Bone marrow (tissue), 2 donors: ENCODE measurements around the gene ADORA2A.

Source experiments
- DNase-seq, 2 donors: peaks; one replicate each; lab custom pipeline; 2025; lab: John Stamatoyannopoulos, UW

The ADORA2A gene

DNA sequence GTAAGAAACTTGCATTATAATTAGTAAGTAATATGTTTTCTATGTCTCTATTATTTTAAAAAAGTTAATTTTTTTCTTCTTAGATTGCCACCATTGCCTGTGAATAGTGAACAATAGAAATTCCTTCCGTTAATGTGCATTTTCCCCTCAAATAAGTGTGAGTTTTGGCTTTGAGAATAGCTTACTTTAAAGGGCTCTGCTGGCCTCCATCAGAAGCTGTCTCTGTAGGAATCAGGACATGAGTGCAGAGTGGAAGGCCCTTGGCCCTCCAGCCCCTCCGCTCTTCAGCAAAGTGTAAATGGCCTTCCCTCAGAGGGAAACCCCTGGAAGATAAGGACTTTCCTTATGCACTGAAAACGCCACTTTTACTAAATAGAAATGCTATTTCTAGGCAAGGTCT lies 24.1 kb upstream of the ADORA2A start:
- DNase-seq, result no peak

DNA sequence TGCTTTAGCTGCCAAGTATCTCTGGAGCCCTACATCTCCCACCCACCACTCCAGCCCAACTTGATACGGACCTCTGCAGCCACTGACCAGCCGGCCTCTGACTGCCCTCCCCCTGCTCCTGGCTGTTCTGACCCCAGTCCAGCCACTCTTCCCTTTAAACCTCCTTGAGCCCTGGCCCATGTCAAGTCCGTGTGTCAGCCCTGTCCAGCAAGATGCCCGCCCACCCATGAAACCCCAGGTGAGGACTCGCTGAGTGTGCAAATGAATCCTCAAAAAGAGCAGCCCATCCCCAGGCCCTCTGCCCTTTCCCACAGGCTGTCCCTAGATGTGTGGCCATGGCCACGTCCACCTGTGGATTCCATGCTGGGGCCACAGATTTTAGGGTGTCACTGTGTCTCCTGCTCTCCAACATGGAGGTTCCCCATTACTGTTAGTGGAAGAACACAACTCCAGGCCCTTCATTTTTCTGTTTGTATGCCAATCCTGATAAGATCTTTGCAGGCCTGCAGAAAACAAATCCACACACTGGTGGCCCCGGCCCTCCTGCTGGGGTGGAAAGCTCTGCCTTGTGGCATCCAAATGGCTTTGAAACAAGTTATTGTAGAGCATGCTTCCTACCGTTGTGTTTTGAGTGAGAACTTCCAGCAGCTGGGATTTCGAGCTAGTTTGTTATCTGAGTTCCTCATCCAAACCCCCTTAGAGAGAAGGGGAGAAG lies 22.7 kb upstream of the ADORA2A start:
- DNase-seq, result no peak

DNA sequence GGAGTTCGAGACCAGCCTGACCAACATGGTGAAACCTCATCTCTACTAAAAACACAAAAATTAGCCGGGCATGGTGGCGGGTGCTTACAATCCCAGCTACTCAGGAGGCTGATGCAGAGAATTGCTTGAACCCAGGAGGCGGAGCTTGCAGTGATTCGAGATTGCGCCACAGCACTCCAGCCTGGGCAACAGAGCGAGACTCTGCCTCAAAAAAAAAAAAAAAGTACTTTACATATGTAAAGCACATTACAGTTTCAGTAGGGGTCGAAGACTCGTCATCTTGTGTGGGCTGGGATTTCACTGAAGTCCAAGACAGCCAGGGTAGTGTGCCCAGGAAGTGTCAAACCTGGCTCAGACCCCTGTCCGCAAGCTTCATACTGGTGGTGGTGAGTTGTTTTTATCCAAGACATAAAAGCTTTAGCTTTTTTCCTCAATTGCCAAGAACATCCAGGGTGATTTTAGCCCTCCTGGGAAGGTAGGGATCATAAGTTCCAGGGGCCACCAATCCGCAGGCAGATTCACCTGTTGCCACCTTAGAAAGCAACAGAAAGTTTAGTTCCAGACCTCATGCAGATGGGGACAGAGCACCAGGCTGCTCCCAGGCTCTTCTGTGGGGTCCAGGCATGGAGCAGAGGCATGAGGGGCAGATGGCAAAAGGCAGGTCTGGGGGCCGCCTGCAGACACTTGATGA lies 21.6 kb upstream of the ADORA2A start:
- no peak for DNase-seq

DNA sequence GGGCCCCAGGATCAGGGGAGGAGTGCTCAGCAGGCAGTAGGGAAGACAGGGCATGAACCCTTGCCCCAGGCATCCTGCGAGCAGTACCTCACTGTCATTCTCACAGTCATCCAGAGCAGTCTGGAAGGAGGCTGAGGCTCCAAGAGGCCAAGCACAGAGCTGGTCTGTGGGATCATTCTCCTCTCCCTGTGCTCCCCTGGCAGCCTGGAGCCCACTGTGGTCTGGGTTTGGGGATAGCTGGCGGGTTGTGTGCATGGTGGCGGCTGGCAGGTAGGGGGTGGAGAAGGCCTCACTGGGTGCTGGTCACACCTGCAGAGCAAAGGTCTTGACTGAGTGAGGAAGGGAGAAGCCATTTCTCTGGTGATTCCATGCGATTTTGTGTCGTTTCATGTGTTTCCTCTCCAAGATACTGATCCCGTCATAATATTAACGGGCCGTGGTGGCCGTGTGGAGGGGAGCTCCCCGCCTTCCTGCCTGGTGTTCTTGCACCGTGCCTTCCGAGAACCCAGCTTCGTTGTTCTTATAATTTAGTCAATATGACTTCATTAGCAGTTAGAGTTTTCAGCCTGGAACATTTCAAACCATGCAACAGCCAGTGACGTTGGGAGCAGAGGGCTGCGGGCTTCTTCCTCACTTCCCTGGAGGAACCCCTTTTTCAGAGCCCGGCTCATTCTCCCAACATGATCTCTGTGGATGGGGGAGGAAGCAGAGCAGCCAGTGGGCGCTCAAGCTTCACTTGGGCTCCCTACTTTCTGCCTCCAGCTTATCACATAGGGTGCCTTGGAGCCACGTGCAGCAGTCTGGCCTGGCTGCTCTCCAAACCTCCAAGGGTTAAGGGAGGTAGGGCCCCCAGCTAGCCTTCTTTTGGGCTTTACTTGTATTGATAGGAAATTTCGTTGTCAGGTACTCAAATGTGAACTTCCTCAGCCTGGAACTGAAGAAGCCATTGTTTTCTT lies 20.8 kb upstream of the ADORA2A start:
- no peak for DNase-seq

DNA sequence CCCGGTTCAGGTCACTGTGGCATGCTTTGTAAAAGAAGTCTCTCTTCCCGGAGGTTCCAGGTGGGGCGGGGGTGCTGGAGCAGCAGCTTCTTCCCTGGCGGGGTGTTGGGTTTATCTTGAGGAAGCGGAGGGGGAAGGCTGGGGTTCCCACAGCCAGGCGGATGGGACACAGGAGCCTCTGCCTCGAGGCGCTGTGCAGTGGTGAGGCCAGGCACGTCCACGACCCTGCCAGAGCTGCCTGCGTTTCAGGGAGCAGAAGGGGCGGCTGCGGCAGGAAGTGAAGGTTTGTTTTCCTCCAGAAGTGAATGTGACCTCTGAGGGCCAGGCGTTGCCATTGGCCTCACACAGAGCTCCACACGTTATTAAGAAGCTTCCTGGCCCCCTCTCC lies 20.1 kb upstream of the ADORA2A start:
- DNase-seq, result no peak

DNA sequence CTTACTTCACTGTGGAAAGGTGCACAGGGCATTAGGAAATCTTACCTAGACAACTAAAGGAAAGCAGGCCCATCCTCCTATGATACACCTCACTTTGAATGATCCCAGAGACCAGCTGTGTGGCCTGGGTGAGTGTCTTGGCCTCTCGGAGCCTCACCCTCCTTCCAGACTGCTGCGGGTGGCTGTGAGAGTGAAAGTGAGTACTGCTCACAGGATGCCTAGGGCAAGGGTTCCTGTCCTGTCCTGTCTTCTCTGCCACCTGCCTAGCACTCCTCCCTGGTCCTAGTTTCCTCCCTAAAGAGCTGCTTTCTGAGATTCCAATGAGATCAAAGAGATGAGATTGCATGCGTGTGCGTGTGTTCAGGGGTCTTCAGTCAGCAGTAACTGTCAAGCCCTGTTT lies 19.5 kb upstream of the ADORA2A start:
- no peak for DNase-seq

DNA sequence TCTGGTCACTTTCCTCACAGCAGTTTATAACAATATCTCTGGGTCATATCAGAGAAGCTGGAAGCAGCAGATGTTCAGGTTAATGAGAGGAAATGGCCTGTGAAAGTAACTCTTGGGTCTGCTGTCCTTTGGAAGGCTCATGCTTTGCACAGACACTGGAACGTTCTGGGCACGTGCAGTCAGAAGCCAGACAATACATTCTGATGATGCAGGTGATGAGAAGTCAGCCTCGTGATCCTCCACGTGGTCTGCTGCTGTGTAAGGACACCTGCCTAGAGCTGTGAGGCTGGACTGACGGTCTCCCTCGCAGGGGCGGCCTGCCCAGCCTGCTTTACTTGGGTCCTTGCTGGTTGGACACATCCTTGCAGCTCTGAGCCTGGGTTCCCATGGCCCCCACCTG lies 18.8 kb upstream of the ADORA2A start:
- no peak for DNase-seq

DNA sequence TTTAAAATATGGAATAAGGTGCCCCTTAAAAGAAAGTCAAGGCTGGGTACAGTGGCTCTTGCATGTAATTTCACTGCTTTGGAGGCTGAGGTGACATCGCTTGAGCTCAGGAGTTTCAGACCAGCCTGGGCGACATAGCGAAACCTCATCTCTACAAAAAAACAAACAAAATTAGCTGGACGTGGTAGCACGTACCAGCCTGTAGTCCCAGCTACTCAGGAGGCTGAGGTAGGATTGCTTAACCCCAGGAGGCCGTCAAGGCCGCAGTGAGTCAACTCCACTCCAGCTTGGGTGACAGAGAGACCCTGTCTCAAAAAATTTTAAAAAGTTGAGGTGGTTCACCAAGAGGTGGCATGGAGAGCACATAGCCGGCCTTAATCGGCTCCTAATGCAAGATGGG lies 17.7 kb upstream of the ADORA2A start:
- no peak for DNase-seq

DNA sequence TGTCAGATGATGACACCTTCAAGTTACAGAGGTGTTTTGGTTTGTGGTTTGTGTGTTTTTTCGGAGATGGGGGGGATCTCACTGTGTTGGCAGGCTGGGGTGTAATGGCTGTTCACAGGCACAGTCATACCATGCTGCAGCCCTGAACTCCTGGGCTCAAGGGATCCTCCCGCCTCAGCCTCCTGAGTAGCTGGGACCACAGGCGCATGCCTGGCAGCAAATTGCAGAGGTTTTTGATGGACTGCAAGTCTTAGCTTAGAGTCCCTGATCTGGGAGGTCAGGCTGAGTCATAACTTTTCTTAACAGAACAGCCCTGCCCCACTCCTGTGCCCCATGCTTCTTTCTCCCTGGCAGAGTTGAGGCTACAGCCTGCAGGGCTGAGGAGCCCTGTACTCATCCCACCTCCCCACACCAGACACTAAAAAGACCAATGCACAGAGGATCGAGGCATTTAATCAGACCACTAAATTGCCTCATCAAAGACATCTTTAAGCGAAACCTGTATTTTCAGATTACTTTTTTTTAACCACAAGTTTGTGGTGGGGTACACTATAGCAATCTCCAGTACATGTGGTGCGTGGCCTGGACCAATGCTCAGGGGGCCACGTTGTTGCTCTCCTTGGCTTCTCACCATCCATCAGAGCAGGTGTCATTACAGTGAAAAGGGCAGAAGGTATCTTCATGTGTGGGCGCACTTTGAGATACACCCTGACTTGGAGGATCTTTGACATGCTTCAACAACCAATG lies 17.1 kb upstream of the ADORA2A start:
- DNase-seq, result no peak

DNA sequence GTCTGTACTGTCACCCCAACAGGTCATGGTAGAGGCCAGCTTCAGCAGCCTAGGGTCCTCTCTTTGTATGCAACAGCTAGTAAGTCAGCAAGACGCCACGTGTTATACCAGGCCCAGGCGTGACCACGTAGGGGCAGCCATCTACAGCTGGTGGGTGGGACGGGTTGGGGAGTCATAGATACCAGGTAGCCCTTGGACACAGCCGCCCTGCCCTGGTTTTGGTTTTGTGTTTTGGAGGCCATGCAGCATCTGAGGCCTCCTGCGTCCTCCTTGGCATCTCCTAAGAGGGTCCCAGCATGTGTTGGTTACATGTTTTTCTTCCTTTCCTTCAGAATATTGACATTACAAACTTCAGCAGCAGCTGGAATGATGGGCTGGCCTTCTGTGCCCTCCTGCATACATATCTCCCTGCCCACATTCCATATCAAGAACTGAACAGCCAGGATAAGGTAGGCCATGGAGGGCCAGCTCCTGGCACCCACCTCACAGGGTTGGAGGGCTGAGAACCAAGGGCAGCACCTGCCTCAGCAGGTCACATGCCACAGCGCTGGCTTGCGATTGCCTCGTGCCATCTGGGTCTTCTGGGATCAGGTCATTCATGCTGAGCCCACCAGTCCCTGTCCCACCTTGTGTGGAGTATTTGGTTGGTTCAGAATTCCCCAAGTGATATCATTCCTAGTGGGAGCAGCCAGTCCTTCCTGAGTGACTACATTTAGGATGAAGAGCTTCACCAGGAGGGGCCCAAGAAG lies 16.0 kb upstream of the ADORA2A start:
- DNase-seq, result no peak

DNA sequence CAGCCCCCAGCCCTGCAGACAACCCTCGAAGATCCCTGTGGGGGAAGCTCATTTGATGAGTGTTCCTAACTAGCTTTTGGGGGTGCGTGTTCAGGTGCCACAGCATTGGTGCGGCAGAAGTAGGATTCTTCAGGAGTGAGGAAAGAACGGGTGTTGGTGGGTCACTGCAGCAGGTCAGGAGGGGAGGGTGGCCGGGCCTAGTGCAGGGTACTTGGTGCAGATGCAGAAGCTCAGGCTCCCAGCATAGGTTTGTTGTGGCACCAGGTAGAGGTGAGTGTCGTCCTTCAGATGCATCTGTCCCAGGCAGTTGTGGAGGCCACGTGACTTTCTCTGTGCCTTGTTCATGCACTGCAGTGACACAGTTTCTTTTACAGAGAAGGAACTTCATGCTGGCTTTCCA lies 15.1 kb upstream of the ADORA2A start:
- no peak for DNase-seq

DNA sequence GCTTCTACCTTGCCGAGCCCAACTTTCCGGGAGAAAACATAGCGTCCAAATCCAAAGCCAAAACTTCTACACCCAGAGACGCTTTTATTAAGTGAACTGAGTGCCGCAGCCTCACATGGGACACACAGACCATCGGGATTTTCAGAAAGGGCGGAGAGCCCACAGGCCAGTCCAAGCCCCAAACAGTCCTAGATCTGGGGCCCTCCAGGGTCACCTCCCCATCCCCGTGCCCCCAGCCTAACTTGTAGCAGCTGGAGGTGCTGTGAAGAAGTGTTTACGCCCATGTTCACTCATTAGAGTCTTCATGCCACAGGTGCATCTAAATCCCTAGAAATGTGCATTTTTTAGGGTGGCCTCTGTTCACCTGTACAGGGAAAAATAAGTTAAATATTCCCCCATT lies 14.1 kb upstream of the ADORA2A start:
- DNase-seq, result no peak

DNA sequence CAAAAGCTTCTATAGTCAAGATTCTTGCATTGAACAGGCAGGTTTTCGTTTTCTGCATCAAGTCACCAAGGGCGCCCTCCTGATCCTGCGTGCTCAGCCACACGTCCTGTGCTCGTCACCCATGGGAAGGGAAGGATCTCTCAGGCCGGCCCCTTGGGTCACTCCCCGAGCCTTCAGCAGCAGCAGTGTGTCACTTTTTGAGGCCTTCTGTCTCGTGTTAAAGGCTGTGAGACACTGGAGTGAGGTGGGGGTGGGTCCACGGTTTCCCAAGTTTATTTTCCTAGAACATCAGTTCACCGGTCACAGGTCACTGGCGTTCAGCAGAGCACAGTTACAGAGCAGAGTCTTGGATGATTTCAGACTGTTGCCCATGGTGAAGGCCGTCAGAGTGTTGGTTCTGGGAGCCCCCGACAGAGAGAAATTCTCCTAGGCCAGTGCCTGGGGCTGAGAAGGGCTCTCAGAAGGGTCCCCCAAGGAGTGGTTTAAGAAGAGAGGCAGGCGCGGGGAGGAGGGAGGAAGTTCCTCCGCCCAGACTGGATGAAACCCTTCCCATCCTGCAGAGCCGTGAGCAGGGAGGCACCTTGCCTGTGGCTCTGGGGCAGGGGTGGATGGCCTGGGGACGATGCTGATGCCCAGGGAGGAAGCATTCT lies 13.5 kb upstream of the ADORA2A start:
- no peak for DNase-seq

DNA sequence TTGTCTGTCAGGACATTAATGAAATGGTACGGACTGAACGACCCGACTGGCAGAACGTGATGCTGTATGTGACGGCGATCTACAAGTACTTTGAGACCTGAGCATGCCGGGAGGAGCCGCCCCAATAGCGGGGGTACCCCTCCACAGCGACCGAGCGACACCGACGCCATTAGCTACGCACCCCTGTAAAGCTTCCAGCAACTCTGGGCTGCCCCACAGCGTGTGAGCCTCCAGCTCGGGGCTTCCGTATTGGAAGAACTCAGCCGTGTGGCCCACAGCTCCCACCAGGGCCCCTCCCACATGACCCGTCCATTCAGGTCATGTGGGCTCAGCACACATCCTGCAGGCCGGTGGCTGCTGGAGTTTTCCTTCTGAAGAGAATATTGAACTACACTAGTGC lies 12.9 kb upstream of the ADORA2A start:
- no peak for DNase-seq

DNA sequence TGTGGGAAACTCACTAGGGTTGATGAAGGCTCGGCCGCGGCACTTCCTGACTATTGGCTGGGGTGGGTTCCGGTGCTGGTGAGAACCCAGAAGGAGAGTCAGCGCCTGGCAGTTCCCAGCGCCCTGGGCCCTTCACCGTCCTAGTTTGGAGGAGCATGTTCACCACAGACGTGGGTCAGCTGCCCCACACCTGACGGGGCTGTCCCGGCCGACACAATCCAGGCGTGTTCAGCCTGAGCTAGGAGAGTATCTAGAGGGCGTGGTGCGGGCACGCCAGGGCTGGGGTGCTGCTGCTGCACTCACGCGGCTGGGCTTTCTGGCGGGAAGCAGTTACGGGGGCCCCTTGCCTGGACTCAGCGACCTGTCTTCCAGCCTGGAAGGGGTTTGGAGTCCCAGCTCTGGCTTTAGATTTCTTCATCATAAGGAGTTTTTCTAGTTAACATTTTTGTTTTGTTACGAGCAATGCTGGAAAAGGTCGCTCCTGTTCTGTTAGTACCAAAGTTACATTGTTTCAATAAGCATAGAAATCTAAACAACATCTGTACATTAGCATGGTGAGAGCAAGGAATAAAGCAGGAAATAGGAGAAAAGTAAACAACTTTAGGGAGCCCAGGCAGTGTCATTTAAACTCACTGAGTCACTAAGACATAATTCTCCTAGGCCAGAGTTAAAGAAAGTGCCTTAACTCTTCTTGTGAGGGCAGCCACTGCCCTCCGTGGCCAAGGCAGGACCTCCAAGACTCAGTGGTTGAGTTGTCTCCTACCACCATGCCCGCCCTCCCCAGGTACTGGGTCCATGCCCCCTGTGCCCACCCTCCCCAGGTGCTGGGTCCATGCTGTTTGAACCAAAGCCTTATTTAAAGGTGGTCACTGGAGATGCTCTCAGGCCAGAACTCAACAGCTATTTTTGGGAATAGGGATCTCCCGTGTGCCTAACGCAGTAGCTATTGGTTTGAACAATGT lies 12.1 kb upstream of the ADORA2A start:
- no peak for DNase-seq

DNA sequence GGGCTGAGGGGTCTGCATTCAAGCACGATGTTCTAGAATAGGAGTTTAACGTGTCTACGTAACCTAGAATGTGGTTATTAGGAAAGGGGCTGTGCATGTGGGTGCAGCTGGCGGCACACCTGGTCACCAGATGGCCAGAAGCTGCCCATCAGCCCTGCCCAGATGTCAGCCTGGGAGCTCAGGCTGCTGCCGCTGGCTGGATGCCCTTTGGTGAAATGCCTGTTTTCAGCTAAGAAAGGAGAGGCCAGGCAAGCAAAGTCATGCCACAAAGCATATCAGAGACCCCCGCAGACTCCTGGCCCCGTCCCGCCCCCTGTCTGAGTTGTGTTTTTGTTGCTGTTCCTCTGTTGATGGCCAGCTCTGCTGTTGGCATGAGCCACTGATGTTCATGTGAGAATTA lies 11.3 kb upstream of the ADORA2A start:
- DNase-seq, result no peak

DNA sequence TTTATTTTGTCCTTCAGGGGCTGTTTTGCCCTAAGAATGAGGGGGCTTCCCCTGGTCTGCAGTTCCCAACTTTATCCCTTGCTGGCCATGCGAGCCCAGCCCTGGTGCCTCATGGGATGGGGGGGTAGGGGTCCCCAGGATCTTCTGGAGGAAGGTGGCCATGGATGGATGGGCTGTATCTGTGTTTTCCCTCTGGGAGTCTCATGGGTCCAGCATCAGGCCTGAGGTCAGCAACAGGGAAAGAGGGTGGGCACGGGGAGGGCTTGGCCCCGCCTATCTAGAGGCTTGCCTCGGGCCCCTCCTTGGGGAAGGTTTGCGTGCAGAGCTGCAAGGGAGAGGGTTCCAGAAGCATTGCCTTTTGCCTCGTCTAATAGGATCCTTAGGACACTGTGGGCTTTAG lies 10.8 kb upstream of the ADORA2A start:
- no peak for DNase-seq

DNA sequence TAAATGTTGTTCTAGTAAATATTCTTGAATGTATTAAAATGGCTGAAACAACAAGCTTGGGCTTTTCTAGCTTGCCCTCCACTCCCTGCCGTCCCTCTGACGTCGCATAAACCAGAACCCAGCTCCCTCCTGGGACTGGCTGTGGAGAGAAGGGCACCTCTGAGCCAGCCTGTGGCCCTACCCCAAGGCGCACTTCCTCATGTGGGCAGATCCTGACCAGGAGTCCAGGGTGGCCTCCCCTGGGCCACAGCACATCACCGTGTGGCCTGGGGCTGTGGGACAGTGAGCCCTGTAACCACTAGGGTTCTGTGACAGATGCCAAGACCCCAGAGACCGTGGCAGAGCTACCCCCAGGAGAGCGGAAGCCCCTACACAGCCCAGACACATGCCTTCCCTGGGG lies 10.2 kb upstream of the ADORA2A start:
- no peak for DNase-seq

DNA sequence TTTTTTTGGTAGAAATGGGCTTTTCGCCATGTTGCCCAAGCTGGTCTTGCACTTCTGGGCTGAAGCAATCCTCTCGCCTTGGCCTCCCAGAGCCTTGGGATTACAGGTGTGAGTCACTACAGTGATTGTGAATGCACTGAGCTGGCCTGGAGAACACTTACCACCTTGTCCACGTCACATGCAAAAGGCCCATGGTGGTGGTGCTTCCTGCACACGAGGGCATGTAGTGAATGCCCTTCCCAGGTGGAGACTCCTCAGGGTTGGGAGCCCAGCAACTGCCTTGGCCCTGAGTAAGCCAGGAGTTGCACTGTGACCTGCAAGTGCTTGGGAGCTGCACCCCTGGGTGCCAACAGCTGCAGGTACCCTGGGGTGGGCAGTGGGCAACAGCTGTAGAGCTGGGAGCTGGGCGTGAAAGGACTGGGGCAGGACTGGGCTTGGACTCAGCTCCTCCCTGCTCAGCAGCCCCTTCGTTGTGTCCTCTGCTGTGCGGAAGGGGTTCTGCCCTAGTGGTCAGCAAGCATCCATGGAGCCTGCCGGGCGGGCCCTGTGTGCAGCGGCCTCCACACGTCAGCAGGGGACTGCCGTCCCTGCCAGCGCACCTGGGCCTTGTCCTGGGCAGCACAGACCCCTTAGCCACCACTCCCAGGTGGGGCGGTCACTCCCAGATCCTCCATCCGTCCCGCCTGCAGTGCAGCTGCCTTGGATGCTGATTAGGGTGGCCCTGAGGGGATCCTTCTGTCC lies 9.3 kb upstream of the ADORA2A start:
- no peak for DNase-seq
